ENCODE measurements around the gene NXT1. TPM values are rescaled to one million over a fixed set of nuclear protein-coding genes. Genes with fewer than 3 reads are reported as not detected.
"Not testable (repeated sequence)": the region's sequence is repeated elsewhere in the genome, so short reads cannot be mapped to it uniquely, and the experiment has no call there.

NXT1 gene
- 10 to 100 TPM; 48.7 to 50.2 TPM for total RNA-seq

DNA sequence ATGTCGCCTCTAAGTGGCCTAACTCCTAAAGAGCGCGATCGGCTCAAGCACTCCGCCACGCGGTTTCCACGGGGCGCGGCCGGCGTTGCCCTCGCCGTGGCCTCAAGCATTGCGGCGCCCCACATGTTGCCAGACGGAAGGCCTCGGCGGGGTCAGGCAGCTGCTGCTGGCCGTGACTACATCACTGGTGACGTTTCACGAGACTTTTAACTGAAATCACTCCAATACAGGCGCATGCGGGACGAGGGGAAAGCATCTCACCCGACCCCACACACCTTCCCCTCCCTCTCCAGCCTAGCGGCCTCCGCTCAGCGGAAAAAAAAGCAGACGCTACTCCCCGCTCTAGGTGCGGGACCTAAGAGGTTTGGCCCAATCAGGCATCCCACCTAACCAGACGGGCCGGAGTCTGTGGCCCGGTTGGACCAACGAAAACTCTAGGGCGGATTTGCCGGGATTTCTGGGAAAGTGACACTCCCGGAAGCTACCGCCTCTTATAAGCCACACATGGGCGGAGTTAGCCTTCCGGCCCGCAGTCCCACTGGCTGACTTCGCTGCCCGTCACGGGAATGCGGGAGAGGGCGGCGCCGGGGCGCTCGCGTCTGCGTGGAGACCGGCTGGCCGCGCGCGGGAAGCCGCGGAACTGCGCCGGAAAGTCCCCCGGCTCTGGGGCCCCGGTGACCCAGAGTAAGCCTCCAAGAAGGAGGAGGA is at the start of gene NXT1:
Gene NXT1, plus strand, starts transcription at position 596 of the 708 bp plus-strand sequence. CDS start 3,251 bp downstream, outside the sequence.
- CTCF ChIA-PET, result interaction anchor here (0.7 to 3.2 kb wide), 7 partner anchors 11 to 563 kb away, joined by 3 to 18 read pairs (median 3); partner anchors contain the start of gene NAPB
- POLR2A ChIA-PET, result interaction anchor here (0.6 to 3.3 kb wide), 12 partner anchors 8 to 660 kb away, joined by 3 to 39 read pairs (median 4); partner anchors contain the start of genes CD93, GZF1 and NAPB

DNA sequence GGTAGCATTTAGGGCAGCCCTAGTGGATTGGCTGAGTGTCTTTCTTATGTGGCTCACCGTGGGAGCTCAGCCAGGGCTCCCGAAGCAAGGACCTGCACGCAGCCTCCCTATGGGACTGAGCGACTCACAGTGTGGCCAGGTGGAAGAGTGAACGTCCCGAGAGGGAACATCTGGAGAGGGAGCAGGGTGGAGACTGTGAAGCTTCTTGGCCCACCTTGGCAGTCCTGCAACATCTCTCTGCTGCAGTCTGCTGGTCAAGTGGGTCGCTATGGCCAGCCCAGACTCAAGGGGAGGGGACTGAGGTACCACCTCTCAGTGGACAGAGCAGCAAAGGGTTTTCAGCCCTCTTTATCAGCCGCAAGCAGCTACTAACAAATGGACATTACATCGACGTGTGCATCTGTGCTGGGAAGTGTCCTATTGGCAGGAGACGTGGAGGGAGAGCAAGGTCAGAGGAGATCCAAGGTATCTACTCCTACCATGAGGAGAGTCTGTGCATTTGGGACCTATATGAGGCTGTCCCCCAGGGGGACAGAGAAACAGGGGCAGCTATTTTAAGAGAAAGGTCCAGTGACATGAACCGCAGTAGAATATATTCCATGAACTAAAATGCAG is 49.0 kb upstream of the NXT1 start:
- POLR2A ChIA-PET, result no interaction called here
- CTCF ChIA-PET, result no interaction called here

DNA sequence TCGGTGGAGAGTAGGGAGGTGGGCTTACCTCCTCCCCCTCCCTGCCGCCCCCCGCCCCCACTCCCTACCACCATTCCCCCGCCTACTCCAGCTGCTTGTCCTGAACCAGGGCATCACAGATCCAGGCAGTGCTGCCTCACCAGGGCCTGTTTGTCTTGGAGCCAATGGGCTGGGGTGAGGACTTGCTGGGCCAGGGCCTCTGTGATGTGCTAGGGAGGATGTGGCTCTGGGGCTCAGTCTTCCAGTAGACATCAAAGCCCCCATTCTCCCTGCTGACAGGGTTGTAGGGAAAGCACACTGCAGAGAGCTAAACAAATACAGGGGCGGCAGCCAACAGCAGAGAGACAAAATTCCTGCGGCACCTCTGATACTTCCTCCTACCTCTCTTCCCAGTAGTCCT is 48.2 kb upstream of the NXT1 start:
- POLR2A ChIA-PET, result no interaction called here
- CTCF ChIA-PET, result no interaction called here

DNA sequence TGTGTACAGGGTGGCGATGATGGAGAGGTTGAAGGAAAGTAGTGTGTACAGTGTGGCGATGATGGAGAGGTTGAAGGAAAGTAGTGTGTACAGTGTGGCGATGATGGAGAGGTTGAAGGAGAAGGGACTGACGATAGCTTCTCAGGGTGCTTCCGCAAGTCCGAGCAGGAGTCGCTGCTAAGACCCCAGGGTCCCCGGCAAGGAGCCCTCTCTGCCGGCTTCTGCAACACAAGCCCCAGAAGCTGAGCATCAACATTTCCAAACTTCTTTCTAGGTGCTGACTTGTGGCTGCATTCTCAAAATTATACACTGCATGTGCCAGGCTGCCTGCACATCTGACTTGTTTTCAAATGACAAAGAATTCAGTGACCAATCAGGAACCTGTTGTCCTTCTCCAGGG is 47.8 kb upstream of the NXT1 start:
- POLR2A ChIA-PET, result no interaction called here
- CTCF ChIA-PET, result no interaction called here

DNA sequence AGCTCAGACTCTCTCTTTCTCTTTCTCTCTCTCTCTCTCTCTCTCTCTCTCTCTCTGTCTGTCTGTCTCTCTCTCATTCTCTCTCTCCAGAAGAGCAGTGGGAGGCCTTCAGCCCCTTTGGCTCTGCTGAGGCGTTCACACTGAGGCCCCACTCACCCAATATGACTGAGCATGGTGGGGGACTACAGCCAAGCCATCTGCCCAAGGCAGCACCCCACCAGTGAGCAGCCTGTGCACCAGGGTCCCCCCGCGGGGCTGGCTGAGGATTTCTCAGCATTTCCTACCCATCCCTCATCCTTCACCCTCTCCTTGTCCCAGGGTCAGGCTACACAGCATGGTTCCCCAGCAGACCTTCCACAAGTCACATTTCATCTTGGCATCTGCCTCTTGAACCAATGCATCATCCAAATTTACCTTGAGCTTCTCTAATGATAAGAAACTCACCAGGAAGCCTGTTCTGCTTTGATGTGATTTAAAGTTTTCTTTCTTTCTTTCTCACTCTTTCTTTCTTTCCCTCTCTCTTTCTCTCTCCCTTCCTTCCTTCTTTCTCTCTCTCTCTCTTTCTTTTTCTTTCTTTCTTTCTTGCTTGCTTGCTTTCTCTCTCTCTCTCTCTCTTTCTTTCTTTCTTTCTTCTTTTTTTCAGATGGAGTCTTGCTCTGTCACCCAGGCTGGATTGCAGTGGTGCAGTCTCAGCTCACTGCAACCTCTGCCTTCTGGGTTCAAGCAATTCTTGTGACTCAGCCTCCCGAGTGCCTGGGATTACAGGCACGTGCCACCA is 47.1 kb upstream of the NXT1 start:
- POLR2A ChIA-PET, result no interaction called here

DNA sequence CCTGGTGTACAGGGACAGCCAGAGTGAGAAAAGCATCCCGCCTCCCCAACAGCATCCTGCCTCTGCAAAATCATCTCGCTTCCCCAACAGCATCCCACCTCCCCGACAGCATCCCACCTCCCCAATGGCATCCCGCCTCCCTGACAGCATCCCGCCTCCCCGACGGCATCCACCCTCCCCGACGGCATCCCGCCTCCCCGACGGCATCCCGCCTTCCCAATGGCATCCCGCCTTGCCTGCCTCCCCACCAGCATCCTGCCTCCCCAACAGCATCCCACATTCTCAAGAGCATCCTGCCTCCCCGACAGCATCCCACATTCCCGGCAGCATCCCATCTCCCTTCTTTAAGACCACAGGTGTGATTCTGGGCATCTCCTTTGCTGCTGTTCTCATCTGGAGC is 46.0 kb upstream of the NXT1 start:
- CTCF ChIA-PET, result no interaction called here
- POLR2A ChIA-PET, result no interaction called here

More for the DNA sequence above, 47.1 kb upstream of the NXT1 start:
- CTCF ChIA-PET, result no interaction called here

DNA sequence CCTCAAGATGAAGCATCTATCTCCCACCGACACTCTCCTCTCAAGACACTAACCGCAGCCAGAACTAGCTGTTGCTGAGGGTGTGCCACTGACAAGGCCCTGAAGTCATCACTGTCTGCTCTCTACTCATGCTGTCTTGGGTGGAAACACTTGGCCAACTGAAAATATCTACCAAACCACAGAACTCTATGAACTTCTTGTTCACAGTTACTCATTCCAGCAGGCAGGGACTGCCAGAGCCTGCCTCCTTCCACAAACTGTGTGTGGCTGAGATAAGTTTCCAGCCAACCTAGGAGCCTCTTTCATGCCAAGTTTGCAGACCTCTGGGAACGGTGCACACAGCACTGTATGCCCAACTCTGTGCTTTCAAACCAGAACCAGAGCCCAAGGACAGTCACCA is 45.5 kb upstream of the NXT1 start:
- CTCF ChIA-PET, result no interaction called here
- POLR2A ChIA-PET, result no interaction called here

DNA sequence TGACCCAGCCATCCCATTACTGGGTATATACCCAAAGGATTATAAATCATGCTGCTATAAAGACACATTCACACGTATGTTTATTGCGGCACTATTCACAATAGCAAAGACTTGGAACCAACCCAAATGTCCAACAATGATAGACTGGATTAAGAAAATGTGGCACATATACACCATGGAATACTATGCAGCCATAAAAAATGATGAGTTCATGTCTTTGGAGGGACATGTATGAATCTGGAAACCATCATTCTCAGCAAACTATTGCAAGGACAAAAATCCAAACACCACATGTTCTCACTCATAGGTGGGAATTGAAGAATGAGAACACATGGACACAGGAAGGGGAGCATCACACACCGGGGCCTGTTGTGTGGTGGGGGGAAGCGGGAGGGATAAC is 43.2 kb upstream of the NXT1 start:
- CTCF ChIA-PET, result not testable (repeated sequence)
- POLR2A ChIA-PET, result interaction anchor here (0.6 kb wide), 1 partner anchor 1707 kb away, joined by 4 read pairs; no protein-coding TSS in a partner anchor

DNA sequence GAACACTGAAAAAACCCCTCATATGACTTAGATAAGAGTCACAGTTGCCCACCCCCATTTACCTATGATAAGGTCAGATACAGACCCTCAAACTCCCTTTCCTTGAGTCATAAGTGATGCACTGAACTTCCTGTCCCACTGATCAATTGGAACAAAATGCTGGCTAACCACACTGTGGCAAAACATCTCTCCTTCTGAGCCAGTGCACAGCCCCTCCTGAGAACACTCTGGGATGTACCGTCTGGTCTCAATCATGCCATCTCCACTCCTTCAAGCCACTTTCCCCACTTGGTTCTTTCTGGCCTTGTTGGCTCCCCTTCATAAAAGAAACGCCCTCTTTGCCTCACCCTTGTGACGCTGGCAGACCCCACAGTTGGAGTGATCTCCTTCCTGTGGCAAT is 42.6 kb upstream of the NXT1 start:
- POLR2A ChIA-PET, result interaction anchor here (0.6 kb wide), 1 partner anchor 1706 kb away, joined by 4 read pairs; no protein-coding TSS in a partner anchor
- CTCF ChIA-PET, result no interaction called here

DNA sequence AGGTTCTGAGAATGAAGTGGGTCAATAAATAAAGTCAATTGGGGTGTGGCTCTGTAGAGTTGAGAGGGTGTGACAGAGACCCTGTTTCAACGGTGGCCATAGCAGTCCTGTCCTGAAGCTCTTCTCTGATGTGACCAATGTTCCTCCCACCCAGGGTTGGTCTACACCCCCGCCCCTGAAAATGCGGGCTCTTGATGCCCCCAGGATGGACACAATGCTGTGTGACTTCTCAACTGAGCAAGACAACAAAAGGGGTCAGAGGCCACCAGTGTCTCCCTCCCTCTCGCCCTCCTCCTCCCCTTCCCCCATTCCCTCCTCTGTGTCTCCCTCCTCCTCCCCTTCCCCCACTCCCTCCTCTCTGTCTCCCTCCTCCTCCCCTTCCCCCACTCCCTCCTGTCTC is 41.7 kb upstream of the NXT1 start:
- CTCF ChIA-PET, result no interaction called here
- POLR2A ChIA-PET, result no interaction called here

DNA sequence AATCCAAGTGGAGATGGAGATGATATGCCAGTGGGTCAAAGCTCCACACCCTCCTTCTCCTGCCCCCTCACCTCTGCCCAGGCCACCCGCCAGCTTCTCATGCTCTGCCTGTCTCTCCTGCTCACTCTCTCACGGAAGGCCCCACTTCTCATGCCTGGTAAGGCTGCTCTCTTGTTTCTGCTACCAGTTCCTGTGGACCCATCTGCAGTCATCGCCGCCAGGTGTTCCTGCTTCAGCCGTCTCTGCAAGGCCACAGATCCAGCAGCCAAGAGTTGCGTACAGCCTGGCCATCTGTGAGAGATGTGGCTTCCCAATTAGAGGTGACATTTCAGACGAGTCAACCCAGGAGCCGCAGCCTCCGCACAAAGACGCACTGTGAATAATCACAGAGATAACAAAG is 40.8 kb upstream of the NXT1 start:
- ChIA-PET POLR2A (no interaction called here), CTCF (no interaction called here)

DNA sequence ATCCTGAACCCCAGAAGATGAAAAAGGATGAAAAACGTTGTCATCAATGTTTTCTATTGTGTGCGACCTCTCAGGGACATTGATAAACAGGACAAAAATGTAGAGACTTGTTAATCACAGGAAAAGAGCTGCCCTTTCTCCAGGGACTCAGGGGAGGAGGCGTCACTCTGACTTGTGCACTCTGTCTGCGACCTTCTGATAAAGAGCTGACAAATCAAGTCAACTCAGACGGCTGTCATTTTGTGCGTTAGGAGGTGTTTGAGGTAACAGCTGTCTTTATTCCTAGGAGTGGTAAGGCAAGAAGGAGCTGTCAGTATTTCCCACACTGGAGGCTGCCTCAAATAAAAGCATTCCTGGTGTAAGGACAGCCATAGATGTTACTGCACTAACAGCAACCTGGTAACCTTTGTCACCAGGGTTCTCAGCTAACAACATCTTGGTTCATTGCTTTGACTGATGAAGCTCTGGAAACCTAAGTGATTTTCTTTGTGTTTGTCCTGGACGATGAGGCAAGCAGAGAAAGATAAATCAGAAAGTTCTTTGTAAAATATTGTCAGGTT is 38.6 kb upstream of the NXT1 start:
- ChIA-PET POLR2A (no interaction called here), CTCF (no interaction called here)

DNA sequence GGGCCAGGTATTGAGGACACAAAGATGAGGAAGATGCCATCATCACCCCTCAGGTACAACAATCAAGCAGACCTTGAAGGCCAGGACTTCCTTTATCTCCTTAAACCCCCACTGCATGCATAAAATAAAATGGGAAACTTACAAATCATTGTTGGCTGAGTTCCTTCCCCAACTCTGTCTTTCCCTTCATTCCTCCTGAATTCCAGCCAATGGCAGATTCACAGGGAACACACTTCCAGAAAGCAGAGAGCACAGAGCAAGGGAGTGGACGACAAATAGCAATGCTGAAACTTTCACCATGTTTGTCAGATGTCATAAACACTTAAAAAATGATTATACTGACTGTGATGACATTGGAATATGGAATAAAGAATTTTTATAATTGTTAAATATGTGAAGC is 37.3 kb upstream of the NXT1 start:
- POLR2A ChIA-PET, result no interaction called here
- CTCF ChIA-PET, result no interaction called here

DNA sequence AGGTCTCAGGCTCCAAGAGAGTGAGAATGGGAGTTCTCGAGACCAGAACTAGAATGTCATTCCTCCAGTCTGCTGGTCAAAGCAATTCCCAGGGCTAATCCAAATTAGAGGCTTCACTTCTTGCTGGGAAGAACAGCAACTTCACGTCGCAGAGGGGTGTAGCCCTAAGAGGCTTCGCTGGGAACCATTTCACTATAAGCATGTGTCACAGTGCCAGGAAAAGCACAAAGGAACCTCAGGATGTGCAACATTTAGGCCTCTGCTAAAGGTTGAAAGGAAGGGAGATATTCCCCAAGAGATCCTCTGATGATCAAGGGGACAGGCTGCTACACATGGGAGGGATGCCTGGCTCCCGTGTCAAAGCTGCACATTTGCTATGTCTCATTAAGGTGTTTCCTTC is 35.9 kb upstream of the NXT1 start:
- ChIA-PET CTCF (no interaction called here), POLR2A (no interaction called here)

DNA sequence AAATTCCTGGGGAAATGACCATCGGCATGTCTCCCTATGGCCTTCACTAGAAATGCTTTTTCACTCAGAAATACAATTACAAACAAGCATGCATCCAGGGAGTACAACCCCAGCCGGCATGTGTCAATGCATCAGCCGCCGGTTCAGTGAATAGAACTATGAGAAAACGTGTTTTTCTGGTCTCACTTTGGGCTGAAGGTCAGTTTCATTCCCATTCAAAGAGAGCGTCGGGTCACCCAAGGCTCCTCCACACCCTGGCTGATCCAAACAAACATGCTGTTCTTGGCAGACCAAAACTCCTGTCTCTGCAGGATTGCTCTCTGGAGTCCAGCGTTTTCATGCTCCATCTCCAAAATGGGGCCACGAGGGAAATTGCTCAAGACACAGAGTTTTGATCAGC is 35.5 kb upstream of the NXT1 start:
- CTCF ChIA-PET, result no interaction called here
- POLR2A ChIA-PET, result no interaction called here

DNA sequence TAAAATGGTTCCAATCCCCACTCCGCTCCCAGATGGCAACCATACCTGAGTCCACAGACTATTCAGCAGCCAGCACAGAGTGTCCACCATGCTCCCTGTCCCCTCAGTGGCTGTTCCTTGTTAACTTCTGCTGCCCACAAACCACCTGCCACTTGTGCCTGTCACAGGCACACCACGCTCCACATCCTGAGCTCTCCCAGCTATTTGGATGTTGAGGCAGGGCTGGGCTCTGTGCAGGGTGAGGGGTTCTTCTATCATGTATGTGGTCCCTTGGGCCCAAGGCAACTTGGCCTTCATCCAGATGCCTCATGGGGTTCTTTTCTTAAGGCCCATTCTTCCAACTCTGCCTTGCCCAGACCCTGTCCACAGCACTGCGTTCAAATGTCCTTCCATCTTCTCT is 34.0 kb upstream of the NXT1 start:
- POLR2A ChIA-PET, result no interaction called here
- CTCF ChIA-PET, result no interaction called here

DNA sequence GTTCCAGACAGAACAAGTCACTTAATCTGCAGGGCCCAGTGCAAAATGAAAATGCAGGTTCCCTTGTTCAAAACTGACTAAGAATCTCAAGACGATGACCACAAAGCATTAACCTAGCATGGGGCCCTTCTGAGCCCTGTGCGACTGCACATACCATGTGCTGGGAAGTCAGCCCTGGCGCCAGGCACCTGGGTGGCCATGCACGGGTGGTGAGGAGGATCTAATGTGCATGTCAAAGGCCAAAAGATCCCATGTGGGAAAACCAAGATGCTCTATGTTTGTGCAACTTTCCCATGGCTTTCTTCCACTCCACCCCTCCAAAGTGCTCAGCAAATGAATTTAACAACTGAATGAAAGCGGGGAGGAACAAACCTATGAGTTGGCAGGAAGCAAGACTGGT is 33.5 kb upstream of the NXT1 start:
- CTCF ChIA-PET, result no interaction called here
- POLR2A ChIA-PET, result no interaction called here

DNA sequence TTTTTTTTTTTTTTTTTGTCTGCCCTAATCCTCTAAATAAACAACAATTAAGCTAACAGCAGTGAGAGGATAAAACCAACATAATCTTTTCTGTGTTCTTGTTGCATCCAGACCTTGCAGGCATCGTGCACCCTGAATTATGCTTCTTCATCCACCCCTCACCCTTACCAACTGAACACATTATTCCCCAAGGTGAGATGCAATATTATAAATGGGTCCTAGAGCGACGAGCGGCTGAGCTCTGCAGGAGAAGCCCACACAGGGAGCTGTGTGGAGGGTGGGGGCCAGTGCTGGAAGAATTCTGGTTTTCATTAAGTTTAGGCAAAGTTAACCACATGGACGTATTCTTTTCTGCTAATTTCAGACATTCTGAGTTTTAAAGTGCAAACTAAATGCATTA is 32.2 kb upstream of the NXT1 start:
- ChIA-PET POLR2A (no interaction called here), CTCF (no interaction called here)

DNA sequence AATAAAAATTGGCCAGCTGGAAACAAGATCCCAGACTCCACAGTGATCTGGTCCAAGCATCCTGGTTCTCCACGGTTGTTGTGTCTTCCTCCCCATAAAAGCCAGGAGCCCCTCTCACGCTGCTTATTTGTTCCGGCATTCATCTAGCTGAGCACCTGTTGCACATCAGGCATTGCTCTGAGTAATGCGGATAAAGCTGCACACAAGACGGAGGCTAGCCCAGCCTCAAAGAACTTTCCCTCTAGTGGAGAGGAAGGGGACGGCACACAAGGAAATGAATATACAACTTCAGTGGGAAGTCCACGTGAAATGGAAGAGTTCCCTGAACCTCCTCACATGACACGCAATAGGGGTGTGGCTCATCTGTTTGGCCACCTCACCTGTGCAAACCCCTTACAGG is 30.3 kb upstream of the NXT1 start:
- CTCF ChIA-PET, result no interaction called here

DNA sequence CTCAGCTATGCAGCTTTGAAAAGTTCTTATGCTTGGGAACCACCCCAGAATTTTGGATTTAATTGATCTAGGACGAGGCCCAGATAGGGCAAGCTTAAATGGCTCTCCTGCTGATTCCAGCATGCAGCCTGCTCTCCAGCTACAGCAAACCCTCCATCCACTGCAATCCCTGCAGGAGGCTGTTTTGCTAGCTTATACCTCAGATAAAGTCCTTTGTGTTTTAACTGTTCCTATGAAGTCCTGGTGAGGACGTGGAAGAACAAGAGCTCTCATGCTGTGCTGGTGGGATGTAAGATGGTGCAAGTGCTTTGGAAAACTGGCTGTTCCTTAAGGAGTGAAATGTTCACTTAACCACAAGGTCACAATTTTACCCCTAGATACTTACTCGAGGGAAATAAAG is 25.5 kb upstream of the NXT1 start:
- POLR2A ChIA-PET, result no interaction called here
- CTCF ChIA-PET, result no interaction called here

More for the DNA sequence above, 30.3 kb upstream of the NXT1 start:
- POLR2A ChIA-PET, result no interaction called here

DNA sequence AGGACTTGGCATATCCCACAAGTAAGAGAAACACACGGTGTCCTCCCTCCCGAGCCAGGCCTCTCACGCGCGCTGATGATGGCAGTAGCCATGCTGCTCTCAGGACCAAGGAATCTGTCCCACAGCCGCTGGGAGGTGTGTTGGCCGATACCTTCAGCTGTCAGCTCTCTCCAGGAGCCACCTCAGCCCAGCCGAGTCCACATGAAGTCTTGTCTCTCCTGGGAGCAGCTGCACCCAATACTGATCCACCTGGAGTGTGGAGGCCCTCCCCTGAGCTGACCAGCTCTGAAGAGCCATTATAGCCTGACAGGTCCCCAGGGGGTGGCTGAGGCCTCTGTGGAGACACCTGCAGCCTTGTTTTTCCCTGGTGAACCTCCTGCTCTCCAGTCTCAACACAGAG is 23.8 kb upstream of the NXT1 start:
- CTCF ChIA-PET, result no interaction called here
- POLR2A ChIA-PET, result no interaction called here

Measured in activated CD8-positive, alpha-beta memory T cell treated with anti-CD3 and anti-CD28 coated beads for 36 hours (primary cell).